Mesenchymal stem cell (in vitro differentiated cells and primary cell): Measurements from ENCODE around the gene HPSE.

Experiments used
- DNase-seq: peaks from one replicate; pipeline ENCODE4 v3.0.0-alpha.2; 2013
- H2AFZ ChIP-seq: one replicate; pipeline ENCODE4 v1.6.1; 2013; ENCODE audit warnings: low read depth, mild to moderate bottlenecking, control low read depth, inconsistent platforms, low read length, moderate library complexity
- H2AK5ac ChIP-seq: 2 replicates; pipeline ENCODE4 v1.6.1; 2013; ENCODE audit warnings: low read length, moderate library complexity, mild to moderate bottlenecking, inconsistent platforms; ENCODE audit not compliant: severe bottlenecking
- H2BK120ac ChIP-seq: one replicate; pipeline ENCODE4 v1.6.1; 2013; ENCODE audit warnings: low read depth, mild to moderate bottlenecking, inconsistent platforms, low read length, moderate library complexity
- H2BK12ac ChIP-seq, 2 experiments: one replicate each; pipeline ENCODE4 v1.6.1; 2013; ENCODE audit warnings: inconsistent platforms in 2 of 2, low read length in 2 of 2, mild to moderate bottlenecking in 2 of 2, moderate library complexity in 2 of 2, control low read depth in 1 of 2
- H2BK15ac ChIP-seq: one replicate; pipeline ENCODE4 v1.6.1; 2013; ENCODE audit warnings: mild to moderate bottlenecking, low read depth, inconsistent platforms; ENCODE audit not compliant: poor library complexity, severe bottlenecking
- H2BK5ac ChIP-seq: 2 replicates; pipeline ENCODE4 v1.6.1; 2013; ENCODE audit warnings: low read depth, mild to moderate bottlenecking, low read length, control low read depth, inconsistent platforms; ENCODE audit not compliant: poor library complexity, severe bottlenecking
- H3K14ac ChIP-seq, 2 experiments: one replicate each; pipeline ENCODE4 v1.6.1; 2013; ENCODE audit warnings: inconsistent platforms in 2 of 2, low read length in 2 of 2, control low read depth in 1 of 2, mild to moderate bottlenecking in 1 of 2, moderate library complexity in 1 of 2
- H3K18ac ChIP-seq, 2 experiments: one replicate each; pipeline ENCODE4 v1.6.1; 2013; ENCODE audit warnings: inconsistent platforms in 2 of 2, low read length in 2 of 2, control low read depth in 1 of 2, low read depth in 1 of 2, mild to moderate bottlenecking in 1 of 2
- H3K23ac ChIP-seq, 2 experiments: one replicate each; pipeline ENCODE4 v1.6.1; 2013; ENCODE audit warnings: inconsistent platforms in 2 of 2, low read length in 2 of 2, mild to moderate bottlenecking in 2 of 2, moderate library complexity in 2 of 2, control low read depth in 1 of 2
- H3K27ac ChIP-seq: 2 replicates; pipeline ENCODE4 v1.5.1; 2013; ENCODE audit warnings: mild to moderate bottlenecking, moderate library complexity, low read length, control low read depth, inconsistent platforms; ENCODE audit not compliant: poor library complexity, severe bottlenecking
- H3K27me3 ChIP-seq, 2 experiments: 2 replicates each; pipeline versions ENCODE4 v1.6.1 to v1.7.0; 2013; ENCODE audit warnings: low read length in 2 of 2, mild to moderate bottlenecking in 2 of 2, moderate library complexity in 2 of 2, control low read depth in 1 of 2, inconsistent platforms in 1 of 2; ENCODE audit not compliant: control insufficient read depth in 1 of 2, insufficient read depth in 1 of 2
- H3K36me3 ChIP-seq, 2 experiments: 2 replicates each; pipeline versions ENCODE4 v1.6.1 to v1.7.0; 2013; ENCODE audit warnings: low read length in 2 of 2, control low read depth in 1 of 2, inconsistent platforms in 1 of 2, low read depth in 1 of 2, mild to moderate bottlenecking in 1 of 2; ENCODE audit not compliant: insufficient read depth in 2 of 2, control insufficient read depth in 1 of 2
- H3K4ac ChIP-seq, 2 experiments: one replicate each; pipeline ENCODE4 v1.6.1; 2013; ENCODE audit warnings: inconsistent platforms in 2 of 2, low read length in 2 of 2, mild to moderate bottlenecking in 2 of 2, moderate library complexity in 2 of 2, control low read depth in 1 of 2, low read depth in 1 of 2
- H3K4me1 ChIP-seq: 2 replicates; pipeline ENCODE4 v1.6.1; 2013; ENCODE audit warnings: low read depth, low read length, control low read depth; ENCODE audit not compliant: control insufficient read depth, insufficient read depth
- H3K4me2 ChIP-seq: 2 replicates; pipeline ENCODE4 v1.6.1; 2013; ENCODE audit warnings: low read length, mild to moderate bottlenecking, inconsistent platforms; ENCODE audit not compliant: poor library complexity, severe bottlenecking
- H3K4me3 ChIP-seq, 2 experiments: 2 replicates each; pipeline versions ENCODE4 v1.5.1 to v1.7.0; 2013; ENCODE audit warnings: low read length in 2 of 2, mild to moderate bottlenecking in 2 of 2, control low read depth in 1 of 2, low read depth in 1 of 2; ENCODE audit not compliant: insufficient read depth in 1 of 2
- H3K79me1 ChIP-seq: replicated peaks from 2 replicates; pipeline ENCODE4 v1.6.1; 2013; ENCODE audit warnings: mild to moderate bottlenecking, control low read depth, low read length, inconsistent platforms; ENCODE audit not compliant: poor library complexity, severe bottlenecking
- H3K9ac ChIP-seq: 2 replicates; pipeline ENCODE4 v1.7.0; 2013; ENCODE audit warnings: mild to moderate bottlenecking, low read length, moderate library complexity
- H3K9me3 ChIP-seq: 2 replicates; pipeline ENCODE4 v1.7.0; 2013; ENCODE audit warnings: mild to moderate bottlenecking, low read length; ENCODE audit not compliant: control insufficient read depth
- H4K8ac ChIP-seq: one replicate; pipeline ENCODE4 v1.6.1; 2013; ENCODE audit warnings: inconsistent platforms, mild to moderate bottlenecking, low read length, moderate library complexity
- H4K91ac ChIP-seq: one replicate; pipeline ENCODE4 v1.6.1; 2013; ENCODE audit warnings: mild to moderate bottlenecking, low read length, inconsistent platforms
- WGBS: methylation state at CpG from one replicate; pipeline ENCODE4 v1.1.7; 2013; ENCODE audit warnings: mixed read lengths; 5-methylcytosine and 5-hydroxymethylcytosine counted together

Gene HPSE

GRCh38 chr4:83251447-83251830, 83.2 kb downstream of the HPSE start:
- no peak overlapping the region for H2AFZ ChIP-seq
- H4K91ac ChIP-seq, result peak overlapping the region; percentile 73
- no peaks in the 10 kb centered on the region for H3K79me1 ChIP-seq
- H3K36me3 ChIP-seq, result no peaks in the 10 kb centered on the region
- H3K4me2 ChIP-seq, result no peak overlapping the region
- H3K18ac ChIP-seq, result no peak overlapping the region
- H3K9me3 ChIP-seq, result no peaks in the 10 kb centered on the region
- no peak overlapping the region for H3K4ac ChIP-seq
- WGBS, result 91% methylated on average over 2 of the region's 2 CpGs
- H4K8ac ChIP-seq, result no peak overlapping the region
- no peak overlapping the region for H3K4me3 ChIP-seq
- H2BK5ac ChIP-seq, result no peak overlapping the region
- H3K27ac ChIP-seq, result no peak overlapping the region
- H3K14ac ChIP-seq, result no peak overlapping the region
- no peak overlapping the region for H2BK12ac ChIP-seq
- no peak for DNase-seq
- no peak overlapping the region for H2AK5ac ChIP-seq
- no peak overlapping the region for H2BK15ac ChIP-seq
- H3K4me1 ChIP-seq, result peaks cover 16% of the 10 kb centered on the region
- no peaks in the 10 kb centered on the region for H3K27me3 ChIP-seq
- no peak overlapping the region for H2BK120ac ChIP-seq
- H3K9ac ChIP-seq, result no peak overlapping the region
- H3K23ac ChIP-seq, result no peak overlapping the region

- Histone ChIP-seq H3K4me3 (no peak overlapping the region), H2BK15ac (no peak overlapping the region), H2AK5ac (no peak overlapping the region), H3K36me3 (no peaks in the 10 kb centered on the region), H3K4ac (no peak overlapping the region), H3K23ac (no peak overlapping the region), H4K91ac (no peak overlapping the region), H3K27me3 (no peaks in the 10 kb centered on the region), H3K14ac (no peak overlapping the region), H4K8ac (no peak overlapping the region), H3K18ac (peak overlapping the region in 1 of 2 experiments; percentile 74), H3K4me2 (no peak overlapping the region), H3K4me1 (peaks cover 13% of the 10 kb centered on the region), H3K27ac (no peak overlapping the region), H3K9me3 (no peaks in the 10 kb centered on the region), H3K9ac (no peak overlapping the region), H2AFZ (no peak overlapping the region), H3K79me1 (no peaks in the 10 kb centered on the region), H2BK120ac (no peak overlapping the region), H2BK5ac (no peak overlapping the region), H2BK12ac (peak overlapping the region in 1 of 2 experiments; percentile 18)
- DNase-seq, result peak; percentile 48
- WGBS, result 80% methylated on average over 7 of the region's 7 CpGs
Measured at GRCh38 chr4:83250687-83251446, 83.8 kb downstream of the HPSE start.

GRCh38 chr4:83248486-83248885, 86.2 kb downstream of the HPSE start:
- no peak for DNase-seq
- Histone ChIP-seq H3K27me3 (no peaks in the 10 kb centered on the region), H4K91ac (no peak overlapping the region), H2AFZ (no peak overlapping the region), H3K9ac (no peak overlapping the region), H3K14ac (no peak overlapping the region), H3K4ac (no peak overlapping the region), H2BK120ac (no peak overlapping the region), H3K4me2 (no peak overlapping the region), H3K36me3 (no peaks in the 10 kb centered on the region), H3K79me1 (no peaks in the 10 kb centered on the region), H3K4me1 (peaks cover 11% of the 10 kb centered on the region), H4K8ac (no peak overlapping the region), H2AK5ac (no peak overlapping the region), H2BK5ac (no peak overlapping the region), H3K4me3 (no peak overlapping the region), H3K18ac (peak overlapping the region in 1 of 2 experiments; percentile 16), H3K27ac (no peak overlapping the region), H3K23ac (no peak overlapping the region), H2BK12ac (no peak overlapping the region), H3K9me3 (no peaks in the 10 kb centered on the region), H2BK15ac (no peak overlapping the region)
- WGBS, result 84% methylated on average over 5 of the region's 5 CpGs

- H2BK120ac ChIP-seq, result no peak overlapping the region
- H3K36me3 ChIP-seq, result no peaks in the 10 kb centered on the region
- WGBS, result 92% methylated on average over 12 of the region's 12 CpGs
Measured at GRCh38 chr4:83247415-83248357, 87.0 kb downstream of the HPSE start.

More at GRCh38 chr4:83247415-83248357, 87.0 kb downstream of the HPSE start:
- Histone ChIP-seq H3K4me2 (no peak overlapping the region), H4K91ac (peak overlapping the region; percentile 29), H2BK15ac (peak overlapping the region; percentile 9), H3K4me3 (no peak overlapping the region), H3K23ac (no peak overlapping the region), H2AK5ac (peak overlapping the region; percentile 20), H3K27me3 (no peaks in the 10 kb centered on the region), H3K18ac (no peak overlapping the region), H2BK5ac (no peak overlapping the region), H3K9me3 (no peaks in the 10 kb centered on the region), H3K4ac (no peak overlapping the region), H2AFZ (no peak overlapping the region), H3K79me1 (no peaks in the 10 kb centered on the region), H2BK12ac (no peak overlapping the region), H3K14ac (peak overlapping the region in 1 of 2 experiments; percentile 31), H4K8ac (no peak overlapping the region), H3K9ac (no peak overlapping the region), H3K4me1 (peaks cover 11% of the 10 kb centered on the region), H3K27ac (no peak overlapping the region)
- DNase-seq, result no peak
